NCI-H2196 (cell line): Measurements from ENCODE around the gene FAM222B.
"Not testable (repeated sequence)": the region's sequence is repeated elsewhere in the genome, so short reads cannot be mapped to it uniquely, and the experiment has no call there.

ENCODE experiments used
- DNase-seq: peaks from one replicate; lab custom pipeline; 2025; ENCODE audit not compliant: unreplicated experiment; lab: John Stamatoyannopoulos, UW

Gene FAM222B, protein sequence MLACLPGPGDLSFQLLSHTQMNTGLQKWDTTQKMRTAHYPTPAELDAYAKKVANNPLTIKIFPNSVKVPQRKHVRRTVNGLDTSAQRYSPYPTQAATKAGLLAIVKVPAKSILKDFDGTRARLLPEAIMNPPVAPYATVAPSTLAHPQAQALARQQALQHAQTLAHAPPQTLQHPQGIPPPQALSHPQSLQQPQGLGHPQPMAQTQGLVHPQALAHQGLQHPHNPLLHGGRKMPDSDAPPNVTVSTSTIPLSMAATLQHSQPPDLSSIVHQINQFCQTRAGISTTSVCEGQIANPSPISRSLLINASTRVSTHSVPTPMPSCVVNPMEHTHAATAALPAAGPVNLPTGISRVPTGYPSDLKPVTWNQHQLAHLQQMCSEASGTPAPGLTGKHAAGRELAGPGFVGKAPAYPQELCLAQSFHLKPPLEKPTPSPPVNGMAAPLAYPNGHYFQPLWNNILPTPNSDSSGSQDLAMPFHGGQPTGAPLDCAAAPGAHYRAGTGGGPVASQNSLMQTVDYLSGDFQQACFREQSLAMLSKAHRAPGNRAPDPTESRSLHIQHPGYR

DNA sequence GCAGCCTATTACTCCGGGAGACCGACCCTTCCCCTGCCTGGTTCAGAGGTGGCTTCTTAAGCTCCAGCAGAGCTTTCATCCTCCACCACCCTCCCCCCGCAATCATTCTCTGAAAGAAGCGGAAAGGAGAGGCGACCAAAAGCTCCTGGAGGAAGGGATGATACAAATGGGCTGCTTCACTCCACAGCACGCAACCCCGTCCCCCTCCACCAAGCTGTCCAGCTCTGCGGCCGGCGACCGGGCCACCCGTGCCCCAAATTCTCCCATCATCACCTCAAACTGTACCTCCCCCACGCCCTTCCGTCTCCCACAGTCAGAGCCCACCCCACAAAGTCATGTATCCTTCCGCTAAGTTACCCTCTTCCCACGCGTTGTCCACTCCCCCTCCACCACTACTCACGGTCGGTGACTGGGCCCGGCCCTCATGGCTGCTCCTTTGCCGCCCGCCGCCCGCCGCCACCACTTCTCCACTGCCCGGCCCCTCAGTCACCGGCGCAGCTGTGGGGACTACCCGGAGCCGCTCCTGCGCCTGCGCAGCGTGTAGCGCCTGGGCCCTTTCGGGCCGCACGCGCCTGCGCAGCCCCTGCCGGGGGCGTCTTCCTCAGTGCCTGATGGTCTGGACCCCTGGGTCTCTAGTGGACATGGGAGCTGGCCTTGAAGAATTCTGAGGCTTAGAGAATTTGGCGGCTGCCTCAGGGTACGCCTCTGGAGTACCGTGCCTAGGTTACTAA is at the start of gene FAM222B:
FAM222B (minus strand) TSS at position 509 of the 731 bp plus-strand sequence. CDS start 76,123 bp downstream, outside the sequence.
- DNase-seq: peak; percentile 63

DNA sequence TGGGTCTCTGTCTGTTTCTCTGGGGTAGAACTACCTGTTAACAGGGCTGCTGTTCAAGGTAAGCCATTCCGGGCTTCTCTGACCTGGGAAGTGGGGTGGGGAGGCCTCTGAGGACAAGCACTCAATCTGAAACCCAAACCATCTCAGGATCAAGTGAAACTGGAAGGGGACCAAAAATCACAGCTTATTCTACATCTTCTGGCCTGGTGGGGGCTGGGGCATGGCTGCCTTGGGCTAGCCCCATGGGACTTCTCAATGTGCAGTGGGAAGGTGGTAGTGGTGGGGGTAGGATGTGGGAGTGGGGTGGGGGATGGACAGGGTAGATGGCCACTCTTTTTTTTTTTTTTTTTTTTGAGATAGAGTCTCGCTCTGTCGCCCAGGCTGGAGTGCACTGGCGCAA is 49.4 kb upstream of the FAM222B start:
- DNase-seq: no peak

DNA sequence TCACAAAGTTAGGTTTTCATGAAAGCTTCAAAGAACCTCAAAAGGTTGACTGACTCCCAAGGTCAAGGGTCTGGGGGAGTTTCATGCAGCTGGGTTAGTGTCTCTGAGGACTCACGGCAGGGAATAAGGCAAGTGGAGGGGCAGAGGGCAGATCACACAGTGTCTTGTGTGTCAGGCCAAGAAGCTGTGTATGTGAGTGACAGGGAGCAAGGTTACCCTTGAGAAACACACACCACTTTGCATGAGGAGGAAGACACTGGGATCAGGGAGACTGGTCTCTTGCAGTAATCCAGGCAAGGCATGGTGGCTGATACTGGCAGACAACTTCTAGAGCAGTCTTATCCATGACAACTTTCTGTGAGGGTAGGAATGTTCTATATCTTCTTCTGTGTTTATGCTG is 48.6 kb upstream of the FAM222B start:
- DNase-seq: no peak

DNA sequence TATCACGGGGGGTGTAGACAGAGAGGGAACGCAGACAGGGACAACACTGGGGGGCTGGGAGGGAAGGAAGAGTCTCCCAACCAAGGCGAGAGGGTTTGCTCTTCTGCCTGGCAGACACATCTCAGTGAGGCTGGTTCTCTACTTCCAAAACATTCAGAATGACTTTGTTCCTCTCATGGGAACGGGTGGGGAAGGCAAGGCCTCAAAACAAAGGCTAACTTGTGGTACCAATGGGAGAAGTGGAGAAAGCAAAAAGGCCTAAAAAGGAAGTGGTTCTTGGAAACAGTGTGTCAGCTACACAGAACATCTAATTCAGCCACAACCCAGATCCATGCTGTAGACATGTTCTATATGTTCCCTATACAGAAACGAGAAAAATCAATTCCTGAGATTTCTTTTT is 47.4 kb upstream of the FAM222B start:
- DNase-seq: no peak

DNA sequence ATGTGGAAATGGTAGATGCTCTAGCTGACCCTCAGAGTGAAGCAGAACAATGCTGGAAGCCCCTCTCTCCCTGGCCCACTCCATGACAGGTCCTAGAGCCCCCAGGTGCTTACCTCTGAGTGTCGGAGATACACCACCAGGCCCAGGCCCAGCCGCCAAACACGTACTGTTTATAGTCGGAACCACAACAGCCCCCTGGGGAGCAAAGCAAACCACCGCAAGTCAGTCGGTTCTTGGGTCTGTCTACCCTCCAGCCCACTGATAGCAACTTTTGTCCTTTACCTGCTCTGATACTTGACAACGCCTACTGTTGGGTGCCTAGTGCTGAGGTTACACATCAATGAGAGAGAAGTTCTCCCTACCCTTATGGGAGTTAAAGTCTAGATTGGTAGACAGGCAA is 46.2 kb upstream of the FAM222B start:
- no peak for DNase-seq

DNA sequence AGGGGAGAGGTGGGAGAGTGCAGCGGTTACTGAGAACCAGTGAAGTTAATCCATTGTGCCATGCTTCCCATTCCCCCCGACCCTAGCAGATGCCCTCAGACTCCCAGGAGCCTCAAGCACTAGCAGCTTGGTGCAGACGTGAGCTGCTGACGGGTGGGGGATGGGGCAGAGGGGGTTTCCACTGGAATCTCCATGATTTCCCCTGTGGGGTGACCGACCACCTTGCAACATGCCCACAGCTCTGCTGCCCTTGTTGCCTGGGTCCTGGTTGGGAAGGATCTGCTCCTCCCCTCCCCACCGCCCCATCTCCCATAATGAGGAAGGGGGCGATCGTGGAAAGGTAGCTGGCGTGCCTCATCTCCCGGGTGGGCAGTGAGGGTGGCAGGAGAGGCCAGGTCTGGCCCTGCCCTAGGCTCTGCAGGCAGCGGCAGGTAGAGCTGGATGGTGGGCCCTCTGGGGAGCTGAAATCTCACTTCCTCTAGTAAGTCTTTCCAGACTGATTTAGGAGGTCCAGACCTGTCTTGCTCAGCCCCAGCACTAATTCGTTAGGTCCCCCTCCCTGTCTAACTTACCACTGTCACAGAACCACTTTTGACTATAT is 45.4 kb upstream of the FAM222B start:
- DNase-seq: no peak

DNA sequence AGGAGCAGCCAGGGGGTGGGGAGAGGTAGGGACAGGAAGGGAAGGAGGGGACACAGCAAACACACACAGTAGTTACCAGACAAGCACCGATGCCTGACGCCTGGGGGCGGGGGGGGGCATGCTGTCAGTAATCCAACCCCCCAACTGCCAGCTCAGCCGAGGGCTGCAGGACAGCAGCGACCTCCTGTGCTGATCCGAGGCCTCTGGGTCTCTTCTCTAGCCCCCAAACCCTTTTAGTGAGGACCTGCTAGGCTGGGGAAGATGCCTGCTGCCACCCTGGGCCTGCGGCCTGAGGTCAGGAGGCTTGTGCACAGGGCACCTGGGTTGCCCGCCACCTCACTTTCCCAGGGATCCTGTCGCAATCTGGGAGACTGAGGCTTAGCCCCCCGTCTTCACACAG is 43.4 kb upstream of the FAM222B start:
- DNase-seq: no peak

DNA sequence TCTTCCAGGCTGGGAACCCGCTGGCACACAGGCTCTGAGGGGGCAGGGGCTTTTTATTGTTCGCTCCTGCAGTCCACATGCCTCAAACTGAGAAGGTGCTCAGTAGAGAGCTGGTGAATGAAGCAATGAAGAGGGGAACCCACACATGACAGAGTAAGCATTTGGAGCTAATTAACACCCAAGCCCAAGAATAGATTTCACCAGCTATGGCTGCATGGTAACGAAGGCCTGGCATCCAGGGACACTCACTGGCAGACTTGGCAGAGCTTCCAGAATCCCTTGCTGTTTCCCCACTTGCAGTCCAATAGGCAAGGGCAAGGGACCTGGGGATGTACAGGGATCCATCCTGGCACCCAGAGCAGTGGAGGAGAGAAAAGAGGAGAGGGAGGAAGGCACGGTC is 42.8 kb upstream of the FAM222B start:
- DNase-seq: no peak

DNA sequence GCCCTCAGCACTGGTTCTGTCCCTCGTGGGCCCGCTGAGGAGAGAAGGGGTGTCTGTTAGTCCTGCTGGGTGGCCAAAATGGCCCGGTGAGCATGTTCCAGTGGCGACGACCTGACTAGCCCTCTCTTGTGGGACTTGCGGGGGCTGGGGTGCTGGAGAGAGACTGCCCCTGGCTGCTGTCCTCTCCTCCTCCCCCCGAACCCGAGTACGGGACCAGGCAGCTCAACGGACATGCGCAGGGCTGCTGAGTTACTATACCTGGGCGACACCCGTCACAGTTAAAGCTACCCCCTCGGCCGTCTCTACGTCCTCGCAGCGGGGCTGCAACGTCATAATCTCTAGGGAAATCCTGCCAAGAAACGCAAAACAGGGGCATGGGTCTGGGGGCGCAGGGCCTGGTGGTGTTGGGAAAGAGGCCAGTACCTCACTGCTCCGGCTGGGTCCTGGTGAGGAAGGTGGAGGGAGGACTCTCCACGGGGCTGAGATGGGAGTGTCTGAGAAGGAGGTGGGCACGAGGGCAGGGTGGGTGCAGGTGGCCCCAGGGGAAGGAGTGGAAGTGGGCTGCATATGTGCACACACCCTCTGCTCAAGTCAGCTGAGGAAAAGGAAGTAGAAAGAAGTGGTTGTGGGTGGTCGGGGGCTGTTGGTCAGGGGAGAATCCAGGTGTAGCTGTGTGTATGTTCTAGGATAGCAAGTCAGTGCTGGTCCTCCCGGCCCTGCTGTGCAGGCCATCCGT is 41.5 kb upstream of the FAM222B start:
- no peak for DNase-seq

DNA sequence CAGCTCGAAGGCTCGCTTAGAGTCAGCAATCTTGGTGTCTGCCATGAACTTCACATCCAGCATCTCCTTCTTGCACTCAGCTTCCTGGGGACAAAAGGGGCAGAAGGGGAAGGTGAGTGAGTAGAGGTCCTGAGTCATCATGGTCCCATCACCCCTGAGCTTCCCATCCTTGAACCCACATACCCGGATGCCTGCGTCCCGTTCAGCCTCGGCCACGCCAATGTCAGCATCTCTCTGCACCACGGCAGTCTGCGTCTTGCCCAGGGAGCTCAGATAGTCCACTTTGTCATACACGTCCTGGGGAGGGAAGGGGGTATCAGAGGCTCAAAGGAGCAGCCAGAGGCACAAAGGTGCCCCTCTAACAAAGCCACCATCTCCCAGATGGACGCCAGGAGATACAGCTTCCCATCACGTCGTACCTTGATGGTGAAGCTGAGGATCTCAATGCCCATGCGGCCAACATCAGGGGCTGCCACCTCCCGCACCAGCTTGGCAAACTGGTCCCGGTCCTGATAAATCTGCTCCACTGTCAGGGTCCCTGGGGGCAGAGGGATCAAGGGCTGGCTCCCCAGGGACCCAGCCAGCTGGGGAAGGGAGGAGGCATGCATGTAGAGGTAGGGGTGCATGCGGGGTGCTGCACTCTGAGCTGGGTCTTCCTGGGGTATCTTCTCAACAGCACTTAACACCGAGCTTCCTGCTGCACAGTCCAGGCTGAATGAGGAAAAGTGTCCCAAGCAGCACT is 39.7 kb upstream of the FAM222B start:
- no peak for DNase-seq

DNA sequence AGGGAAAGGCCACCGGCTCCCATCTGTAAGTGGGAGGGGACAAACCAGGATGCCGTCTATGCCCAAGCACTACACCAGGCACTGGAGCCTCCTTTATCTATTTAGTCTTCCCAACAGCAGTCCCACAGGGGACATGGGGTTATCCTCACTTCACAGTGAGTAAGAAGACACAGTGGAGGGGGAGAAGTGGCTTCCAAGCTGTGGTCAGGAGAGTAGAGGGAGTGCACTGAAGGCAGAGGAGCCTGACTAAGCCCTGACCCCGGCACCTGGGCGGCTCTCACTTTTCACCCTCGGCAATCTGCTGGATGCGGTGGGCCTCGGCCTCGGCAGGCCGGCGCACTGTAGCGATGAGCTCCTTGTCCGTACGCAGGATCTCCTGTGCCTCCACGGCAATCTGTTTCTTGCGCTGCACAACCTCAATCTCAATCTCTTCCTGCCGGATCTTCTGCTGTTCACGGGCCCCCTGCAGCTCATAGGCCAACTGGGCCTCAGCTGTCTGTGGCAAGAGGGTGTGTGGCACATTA is 39.0 kb upstream of the FAM222B start:
- no peak for DNase-seq

DNA sequence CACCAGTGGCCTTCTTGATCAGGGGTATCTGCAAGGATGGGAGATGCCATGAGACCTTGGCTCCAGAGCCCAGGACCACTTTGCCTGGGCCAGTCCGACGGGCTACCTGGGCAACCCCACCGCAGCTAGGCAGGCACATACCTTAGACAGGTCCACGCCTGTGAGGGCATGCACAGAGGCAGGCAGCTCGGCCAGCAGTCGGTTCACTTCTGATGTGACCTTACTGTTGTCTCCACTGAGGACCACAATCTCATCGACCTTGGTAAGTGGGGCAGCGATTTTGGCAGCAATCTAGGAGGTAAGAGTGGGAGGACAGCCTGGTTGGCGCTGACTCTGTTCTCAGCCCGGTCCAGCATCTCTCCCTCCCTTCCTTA is 38.0 kb upstream of the FAM222B start:
- DNase-seq: no peak

DNA sequence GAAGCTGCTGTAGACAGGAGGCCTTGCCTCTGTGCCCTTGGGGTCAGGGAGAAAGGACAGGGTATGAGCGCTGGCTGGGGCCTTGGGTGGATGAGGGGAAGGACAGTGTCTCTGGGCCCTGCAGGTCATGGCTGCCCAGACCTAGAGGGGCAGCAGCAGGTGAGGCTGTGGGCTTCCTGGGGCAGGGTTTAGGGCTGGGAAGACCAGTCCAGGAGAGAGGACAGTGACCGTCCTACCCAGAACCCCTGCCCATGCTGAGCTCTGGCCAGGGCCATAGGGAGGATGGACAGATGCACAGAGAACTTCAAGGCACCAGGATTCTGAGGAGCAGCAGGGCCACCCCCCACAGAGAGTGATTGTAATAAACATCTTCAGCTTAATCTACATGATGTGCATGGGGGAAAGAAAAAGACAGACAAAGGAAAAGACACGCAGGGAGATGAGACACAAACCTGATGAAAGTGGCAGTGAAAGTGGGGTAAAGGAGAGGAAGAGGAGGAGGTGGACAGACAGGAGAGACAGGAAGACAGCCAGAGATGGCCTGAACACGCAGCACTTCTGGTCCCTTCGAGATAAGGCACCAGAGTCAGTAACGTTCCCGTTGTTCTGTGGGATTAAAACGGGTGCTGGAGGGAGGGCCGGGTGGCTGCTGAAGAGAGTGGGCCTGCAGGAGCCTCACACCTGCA is 37.4 kb upstream of the FAM222B start:
- no peak for DNase-seq

DNA sequence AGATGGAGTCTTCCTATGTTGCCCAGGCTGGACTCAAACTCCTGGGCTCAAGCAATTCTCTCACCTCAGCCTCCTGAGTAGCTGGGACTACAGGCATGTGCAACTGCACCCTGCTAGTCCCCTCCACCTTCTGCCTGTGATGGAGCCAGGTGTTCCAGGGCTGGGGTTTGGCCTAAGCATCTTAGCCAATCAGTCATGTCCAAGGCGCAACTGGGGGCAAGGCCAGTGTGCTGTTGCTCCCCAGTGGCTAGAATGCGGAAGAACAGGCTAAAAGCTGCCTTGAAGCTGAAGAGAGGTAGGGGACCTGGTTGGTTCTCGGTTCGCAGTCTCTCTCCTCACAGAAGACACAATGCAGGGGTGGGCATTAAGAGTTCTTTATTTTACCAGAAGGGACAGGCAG is 36.4 kb upstream of the FAM222B start:
- DNase-seq: peak; percentile 33

DNA sequence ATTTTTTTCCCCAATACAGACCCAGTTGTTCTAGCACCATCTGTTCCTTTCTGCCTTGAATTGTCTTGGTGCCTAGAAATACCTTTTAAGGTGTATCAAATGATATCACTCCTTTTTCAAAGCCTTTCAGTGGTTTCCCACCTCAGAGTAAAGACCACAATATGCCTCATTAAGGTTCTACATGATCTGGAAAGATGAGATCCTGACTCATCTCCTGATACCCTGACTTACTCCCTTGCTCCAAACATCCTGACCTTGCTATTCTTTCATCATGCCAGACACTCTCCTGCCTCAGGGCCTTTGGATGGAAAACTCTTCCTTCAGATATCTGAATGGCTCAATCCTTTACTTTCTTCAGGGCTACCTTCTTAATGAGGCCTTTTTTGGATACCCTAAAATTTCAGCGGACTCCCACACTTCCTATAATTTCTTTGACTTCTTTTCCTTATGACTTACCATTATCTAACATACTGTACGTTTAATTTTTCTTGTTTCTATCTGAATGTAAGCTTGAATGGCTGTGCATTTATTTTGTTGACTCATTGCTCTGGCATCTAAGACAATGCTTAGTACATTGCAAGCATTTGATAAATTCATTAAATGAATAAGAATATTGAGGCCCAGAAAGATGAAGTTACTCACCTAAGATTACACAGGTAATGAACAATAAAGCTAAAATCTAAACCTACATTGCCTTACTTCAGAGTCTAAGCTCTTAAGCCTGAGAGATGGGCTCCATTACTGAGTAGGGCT is 35.7 kb upstream of the FAM222B start:
- DNase-seq: no peak

DNA sequence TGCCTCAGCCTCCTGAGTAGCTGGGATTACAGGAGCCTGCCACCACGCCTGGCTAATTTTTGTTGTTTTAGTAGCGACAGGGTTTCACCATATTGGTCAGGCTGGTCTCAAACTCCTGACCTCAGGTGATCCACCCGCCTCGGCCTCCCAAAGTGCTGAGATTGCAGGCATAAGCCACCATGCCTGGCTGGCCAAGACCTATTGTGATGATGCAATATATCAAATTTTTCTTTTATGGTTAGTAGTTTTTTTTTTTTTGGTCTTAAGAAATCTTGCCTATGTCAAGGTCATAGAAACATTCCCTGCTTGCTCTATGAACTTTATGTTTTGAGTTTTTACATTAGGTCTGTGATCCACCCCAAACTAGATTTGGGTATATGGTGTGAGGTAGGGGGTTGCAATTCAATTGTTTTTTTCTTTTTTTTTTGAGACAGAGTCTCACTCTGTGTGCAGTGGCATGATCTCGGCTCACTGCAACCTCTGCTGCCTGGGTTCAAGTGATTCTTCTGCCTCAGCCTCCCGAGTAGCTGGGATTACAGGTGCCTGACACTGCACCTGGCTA is 34.6 kb upstream of the FAM222B start:
- DNase-seq: not testable (repeated sequence)

DNA sequence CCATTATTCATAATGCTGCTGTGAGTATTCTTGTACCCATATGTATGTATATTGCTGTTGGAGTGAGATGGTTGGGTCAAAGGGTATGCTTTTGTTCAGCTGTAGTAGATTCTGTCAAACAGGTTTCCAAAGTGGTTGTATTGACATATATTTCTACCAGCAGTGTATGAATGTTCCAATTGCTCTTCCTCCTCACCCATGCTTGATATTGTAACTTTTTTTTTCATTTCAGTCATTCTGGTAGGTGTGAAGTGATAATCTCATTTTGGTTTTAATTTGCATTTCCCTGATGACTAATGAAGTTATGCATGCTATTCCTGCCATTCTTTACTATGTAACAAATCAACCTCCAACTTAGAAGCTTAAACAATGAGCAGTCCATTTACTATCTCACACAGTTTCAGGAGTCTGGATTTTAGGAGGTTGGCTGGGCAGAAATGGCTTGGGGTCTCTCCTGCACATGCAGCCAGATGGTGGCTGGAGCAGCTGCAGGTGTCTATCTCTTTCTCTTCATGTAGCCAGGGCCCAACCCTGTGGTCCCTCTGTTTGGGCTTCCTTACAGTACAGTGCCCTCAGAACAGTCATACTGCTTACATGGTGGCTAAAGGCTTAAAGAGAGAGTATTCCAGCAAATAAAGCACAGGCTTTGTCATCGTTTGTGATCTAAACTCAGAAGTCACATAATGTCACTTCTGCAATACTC is 33.4 kb upstream of the FAM222B start:
- DNase-seq: no peak

DNA sequence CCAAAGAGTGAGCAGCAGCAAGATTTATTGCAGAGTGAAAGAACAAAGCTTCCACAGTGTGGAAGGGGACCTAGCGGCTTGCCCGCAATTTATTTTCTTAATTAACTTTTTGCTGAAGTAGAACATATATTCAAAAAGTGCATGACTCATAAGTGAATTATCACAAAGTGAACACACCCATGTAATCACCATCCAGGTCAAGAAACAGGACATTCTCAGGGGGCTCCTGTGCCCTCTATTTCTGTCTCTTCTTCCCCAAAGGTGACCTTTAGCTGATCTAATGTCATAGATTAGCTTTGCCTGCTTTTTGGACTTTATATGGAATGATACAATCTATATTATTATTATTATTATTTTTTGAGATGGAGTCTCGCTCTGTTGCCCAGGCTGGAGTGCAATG is 32.2 kb upstream of the FAM222B start:
- DNase-seq: no peak
